ENCODE data around the gene CEP72. TPM values are rescaled to one million over a fixed set of nuclear protein-coding genes. Genes with fewer than 3 reads are reported as not detected.
"Not testable (repeated sequence)": the region's sequence is repeated elsewhere in the genome, so short reads cannot be mapped to it uniquely, and the experiment has no call there.

The CEP72 gene
- total RNA-seq, 1 donor = 3.3 TPM

GRCh38 chr5:601771-602465 is 10.2 kb upstream of the CEP72 start:
- H3K27ac ChIP-seq (ENCODE audit: low read depth, low read length) = no peak overlapping the region
- no peak overlapping the region for H2AFZ ChIP-seq (ENCODE audit: low read length)
- no peak overlapping the region for H3K4me2 ChIP-seq (ENCODE audit: insufficient read depth, low read length)
- H4K20me1 ChIP-seq (ENCODE audit: insufficient read depth, low read length) = no peaks in the 10 kb centered on the region
- no peak for TF ChIP-seq CTCF (IDR thresholded peaks at IDR 0.05; ENCODE audit: extremely low read depth, low read depth, low read length)
- peaks cover 34% of the 10 kb centered on the region for H3K27me3 ChIP-seq (ENCODE audit: insufficient read depth, low read length)
- H3K79me2 ChIP-seq (ENCODE audit: insufficient read depth, low read length) = no peaks in the 10 kb centered on the region
- no peak overlapping the region for H3K4me3 ChIP-seq (ENCODE audit: insufficient read depth, low read length)
- H3K9me3 ChIP-seq (ENCODE audit: low read depth, low read length) = no peaks in the 10 kb centered on the region
- no peaks in the 10 kb centered on the region for H3K36me3 ChIP-seq (ENCODE audit: insufficient read depth, low read length)
- DNase-seq (ENCODE audit: insufficient read length, low spot score, missing footprints) = no peak
- H3K4me1 ChIP-seq (ENCODE audit: insufficient read depth, low read length) = no peaks in the 10 kb centered on the region

GRCh38 chr5:602466-603035 is 9.6 kb upstream of the CEP72 start:
- no peak for TF ChIP-seq CTCF (IDR thresholded peaks at IDR 0.05; ENCODE audit: extremely low read depth, low read depth, low read length)
- H3K4me1 ChIP-seq (ENCODE audit: insufficient read depth, low read length) = no peaks in the 10 kb centered on the region
- DNase-seq (ENCODE audit: insufficient read length, low spot score, missing footprints) = no peak
- no peaks in the 10 kb centered on the region for H3K9me3 ChIP-seq (ENCODE audit: low read depth, low read length)
- H3K36me3 ChIP-seq (ENCODE audit: insufficient read depth, low read length) = no peaks in the 10 kb centered on the region
- H4K20me1 ChIP-seq (ENCODE audit: insufficient read depth, low read length) = no peaks in the 10 kb centered on the region
- H3K4me3 ChIP-seq (ENCODE audit: insufficient read depth, low read length) = no peak overlapping the region
- H3K27ac ChIP-seq (ENCODE audit: low read depth, low read length) = no peak overlapping the region
- no peaks in the 10 kb centered on the region for H3K79me2 ChIP-seq (ENCODE audit: insufficient read depth, low read length)
- no peak overlapping the region for H3K4me2 ChIP-seq (ENCODE audit: insufficient read depth, low read length)
- H3K27me3 ChIP-seq (ENCODE audit: insufficient read depth, low read length) = peaks cover 34% of the 10 kb centered on the region
- no peak overlapping the region for H2AFZ ChIP-seq (ENCODE audit: low read length)

- H3K79me2 ChIP-seq (ENCODE audit: insufficient read depth, low read length) = no peaks in the 10 kb centered on the region
- no peaks in the 10 kb centered on the region for H3K36me3 ChIP-seq (ENCODE audit: insufficient read depth, low read length)
- DNase-seq (ENCODE audit: insufficient read length, low spot score, missing footprints) = no peak
- H3K27ac ChIP-seq (ENCODE audit: low read depth, low read length) = no peak overlapping the region
- no peaks in the 10 kb centered on the region for H4K20me1 ChIP-seq (ENCODE audit: insufficient read depth, low read length)
- no peak overlapping the region for H3K4me2 ChIP-seq (ENCODE audit: insufficient read depth, low read length)
- no peak overlapping the region for H2AFZ ChIP-seq (ENCODE audit: low read length)
- H3K9me3 ChIP-seq (ENCODE audit: low read depth, low read length) = no peaks in the 10 kb centered on the region
- TF ChIP-seq CTCF (IDR thresholded peaks at IDR 0.05; ENCODE audit: extremely low read depth, low read depth, low read length) = no peak
- no peaks in the 10 kb centered on the region for H3K4me1 ChIP-seq (ENCODE audit: insufficient read depth, low read length)
- H3K27me3 ChIP-seq (ENCODE audit: insufficient read depth, low read length) = peaks cover 30% of the 10 kb centered on the region
- no peak overlapping the region for H3K4me3 ChIP-seq (ENCODE audit: insufficient read depth, low read length)
These were observed 8.8 kb upstream of the CEP72 start for GRCh38 chr5:603081-603998.

GRCh38 chr5:604391-604831 is 7.7 kb upstream of the CEP72 start:
- no peak overlapping the region for H3K4me2 ChIP-seq (ENCODE audit: insufficient read depth, low read length)
- DNase-seq (ENCODE audit: insufficient read length, low spot score, missing footprints) = no peak
- no peaks in the 10 kb centered on the region for H3K79me2 ChIP-seq (ENCODE audit: insufficient read depth, low read length)
- no peak overlapping the region for H2AFZ ChIP-seq (ENCODE audit: low read length)
- peaks cover 20% of the 10 kb centered on the region for H3K27me3 ChIP-seq (ENCODE audit: insufficient read depth, low read length)
- H3K27ac ChIP-seq (ENCODE audit: low read depth, low read length) = no peak overlapping the region
- H3K36me3 ChIP-seq (ENCODE audit: insufficient read depth, low read length) = no peaks in the 10 kb centered on the region
- H3K9me3 ChIP-seq (ENCODE audit: low read depth, low read length) = no peaks in the 10 kb centered on the region
- TF ChIP-seq CTCF (IDR thresholded peaks at IDR 0.05; ENCODE audit: extremely low read depth, low read depth, low read length) = no peak
- no peaks in the 10 kb centered on the region for H4K20me1 ChIP-seq (ENCODE audit: insufficient read depth, low read length)
- no peaks in the 10 kb centered on the region for H3K4me1 ChIP-seq (ENCODE audit: insufficient read depth, low read length)
- no peak overlapping the region for H3K4me3 ChIP-seq (ENCODE audit: insufficient read depth, low read length)

GRCh38 chr5:605090-605489 is 7.0 kb upstream of the CEP72 start:
- not testable (repeated sequence) for H3K4me1 ChIP-seq (ENCODE audit: insufficient read depth, low read length); H3K79me2 ChIP-seq (ENCODE audit: insufficient read depth, low read length); H4K20me1 ChIP-seq (ENCODE audit: insufficient read depth, low read length); H3K4me2 ChIP-seq (ENCODE audit: insufficient read depth, low read length); H3K36me3 ChIP-seq (ENCODE audit: insufficient read depth, low read length); H3K4me3 ChIP-seq (ENCODE audit: insufficient read depth, low read length); H2AFZ ChIP-seq (ENCODE audit: low read length); H3K27ac ChIP-seq (ENCODE audit: low read depth, low read length); DNase-seq (ENCODE audit: insufficient read length, low spot score, missing footprints); H3K9me3 ChIP-seq (ENCODE audit: low read depth, low read length)
- peaks cover 17% of the 10 kb centered on the region for H3K27me3 ChIP-seq (ENCODE audit: insufficient read depth, low read length)

All from osteoblast (primary cell).